ENCODE measurements around the gene CCDC80.
A peak's percentile ranks its signal among the peaks of the same experiment; 100 is the strongest.

The CCDC80 gene

DNA sequence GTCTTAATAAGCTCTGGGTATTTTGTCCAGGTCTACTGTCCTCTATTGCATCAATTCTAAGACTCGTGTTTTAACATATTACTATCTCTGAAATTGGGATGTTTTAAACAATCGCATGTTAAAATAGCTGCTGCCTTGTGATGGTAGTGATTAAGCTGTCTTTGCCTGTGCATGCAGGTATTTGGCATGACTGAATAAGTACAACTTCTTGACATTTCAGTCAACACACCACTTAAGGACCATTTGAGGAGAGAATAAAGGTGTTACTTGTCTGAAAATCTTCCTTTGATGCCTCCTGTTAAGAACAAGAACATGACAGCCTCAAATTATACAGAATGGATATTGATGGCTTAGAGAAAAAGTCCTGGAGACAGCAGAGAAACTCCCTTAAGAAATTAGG lies 46.1 kb downstream of the CCDC80 start:
- DNase-seq (ENCODE audit: low spot score): no peak
- TF ChIP-seq, protein P1, sequence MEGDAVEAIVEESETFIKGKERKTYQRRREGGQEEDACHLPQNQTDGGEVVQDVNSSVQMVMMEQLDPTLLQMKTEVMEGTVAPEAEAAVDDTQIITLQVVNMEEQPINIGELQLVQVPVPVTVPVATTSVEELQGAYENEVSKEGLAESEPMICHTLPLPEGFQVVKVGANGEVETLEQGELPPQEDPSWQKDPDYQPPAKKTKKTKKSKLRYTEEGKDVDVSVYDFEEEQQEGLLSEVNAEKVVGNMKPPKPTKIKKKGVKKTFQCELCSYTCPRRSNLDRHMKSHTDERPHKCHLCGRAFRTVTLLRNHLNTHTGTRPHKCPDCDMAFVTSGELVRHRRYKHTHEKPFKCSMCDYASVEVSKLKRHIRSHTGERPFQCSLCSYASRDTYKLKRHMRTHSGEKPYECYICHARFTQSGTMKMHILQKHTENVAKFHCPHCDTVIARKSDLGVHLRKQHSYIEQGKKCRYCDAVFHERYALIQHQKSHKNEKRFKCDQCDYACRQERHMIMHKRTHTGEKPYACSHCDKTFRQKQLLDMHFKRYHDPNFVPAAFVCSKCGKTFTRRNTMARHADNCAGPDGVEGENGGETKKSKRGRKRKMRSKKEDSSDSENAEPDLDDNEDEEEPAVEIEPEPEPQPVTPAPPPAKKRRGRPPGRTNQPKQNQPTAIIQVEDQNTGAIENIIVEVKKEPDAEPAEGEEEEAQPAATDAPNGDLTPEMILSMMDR (IDR thresholded peaks at IDR 0.05; ENCODE audit: borderline replicate concordance, control extremely low read depth, extremely low read depth, insufficient read depth, missing control alignments): no peak
- in situ Hi-C loops (cut with MboI; ENCODE audit: low sequenced_read_pairs, unreplicated experiment): no loop called here

DNA sequence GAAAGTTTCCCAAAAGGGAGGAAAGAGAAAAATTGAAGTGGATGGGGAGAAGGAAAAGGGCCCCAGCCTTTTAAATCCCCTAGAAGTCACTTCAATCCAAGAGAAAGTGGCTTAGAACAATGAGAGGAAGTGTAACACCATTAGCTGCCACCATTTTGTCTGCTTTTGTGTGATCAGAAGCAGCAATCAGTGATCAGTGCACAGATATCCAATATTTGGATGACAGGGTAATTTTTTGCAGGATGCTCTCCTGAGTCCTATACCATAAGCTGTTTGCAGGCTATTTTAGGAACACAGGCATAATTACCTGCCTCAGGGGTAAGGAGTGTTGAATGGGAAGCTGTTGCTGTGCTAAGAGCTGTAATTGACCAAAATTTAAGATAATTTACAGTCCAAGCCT lies 47.7 kb downstream of the CCDC80 start:
- in situ Hi-C loops (cut with MboI; ENCODE audit: low sequenced_read_pairs, unreplicated experiment): no loop called here
- TF ChIP-seq, protein P1 (IDR thresholded peaks at IDR 0.05; ENCODE audit: borderline replicate concordance, control extremely low read depth, extremely low read depth, insufficient read depth, missing control alignments): no peak
- DNase-seq (ENCODE audit: low spot score): no peak

DNA sequence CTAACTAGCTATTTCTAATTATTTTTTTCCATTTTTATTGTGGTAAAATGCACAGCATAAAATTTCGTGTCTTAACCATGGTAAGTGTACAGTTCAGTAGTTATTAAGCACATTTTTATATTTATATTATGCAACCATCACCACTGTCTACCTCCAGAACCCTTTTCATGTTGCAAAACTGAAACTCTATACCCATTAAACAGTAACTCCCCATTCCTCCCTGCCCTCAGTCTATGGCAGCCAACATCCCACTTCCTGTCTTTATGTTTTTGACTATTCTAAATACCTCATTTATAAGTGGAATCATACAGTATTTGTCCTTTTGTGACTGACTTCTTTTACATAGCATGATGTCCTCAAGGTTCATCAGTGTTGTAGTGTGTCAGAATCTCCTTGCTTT lies 53.6 kb downstream of the CCDC80 start:
- in situ Hi-C loops (cut with MboI; ENCODE audit: low sequenced_read_pairs, unreplicated experiment): no loop called here
- DNase-seq (ENCODE audit: low spot score): no peak
- TF ChIP-seq, protein P1 (IDR thresholded peaks at IDR 0.05; ENCODE audit: borderline replicate concordance, control extremely low read depth, extremely low read depth, insufficient read depth, missing control alignments): no peak

DNA sequence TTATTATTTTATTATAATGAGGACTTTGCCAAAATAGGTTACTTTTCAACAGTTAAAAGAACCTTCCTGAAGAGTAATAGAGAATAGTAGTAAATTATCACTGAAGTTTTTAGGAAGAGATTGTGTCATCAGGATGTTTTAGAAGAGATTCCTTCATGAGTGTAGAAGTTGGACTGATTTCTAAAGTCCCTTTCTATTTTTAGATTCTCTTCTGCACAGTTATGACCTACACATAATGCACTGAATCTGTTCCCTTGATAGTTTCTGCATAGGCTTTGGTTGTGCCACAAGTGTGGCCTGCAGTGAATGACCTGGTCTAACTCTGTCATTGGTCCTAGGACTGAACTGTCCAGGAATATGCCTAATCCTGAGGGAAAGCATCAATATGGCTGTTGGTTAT lies 55.2 kb downstream of the CCDC80 start:
- DNase-seq (ENCODE audit: low spot score): no peak
- in situ Hi-C loops (cut with MboI; ENCODE audit: low sequenced_read_pairs, unreplicated experiment): no loop called here
- TF ChIP-seq, protein P1 (IDR thresholded peaks at IDR 0.05; ENCODE audit: borderline replicate concordance, control extremely low read depth, extremely low read depth, insufficient read depth, missing control alignments): no peak

DNA sequence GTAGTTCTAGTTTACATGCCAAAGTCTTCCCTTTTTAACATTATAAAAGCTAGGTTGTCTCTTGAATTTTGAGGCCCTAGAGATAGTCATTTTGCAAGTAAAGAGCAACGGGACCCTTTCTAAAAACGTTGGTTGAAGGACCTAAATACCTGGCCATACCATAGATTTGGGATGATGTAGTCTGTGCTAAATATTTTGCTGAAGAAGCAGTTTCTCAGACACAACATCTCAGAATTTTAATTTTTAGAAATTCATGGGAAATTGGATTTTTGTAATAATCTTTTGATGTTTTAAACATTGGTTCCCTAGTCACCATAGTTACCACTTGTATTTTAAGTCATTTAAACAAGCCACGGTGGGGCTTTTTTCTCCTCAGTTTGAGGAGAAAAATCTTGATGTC lies 57.8 kb downstream of the CCDC80 start:
- TF ChIP-seq, protein P1 (IDR thresholded peaks at IDR 0.05; ENCODE audit: borderline replicate concordance, control extremely low read depth, extremely low read depth, insufficient read depth, missing control alignments): no peak
- no peak for DNase-seq (ENCODE audit: low spot score)
- in situ Hi-C loops (cut with MboI; ENCODE audit: low sequenced_read_pairs, unreplicated experiment): no loop called here

DNA sequence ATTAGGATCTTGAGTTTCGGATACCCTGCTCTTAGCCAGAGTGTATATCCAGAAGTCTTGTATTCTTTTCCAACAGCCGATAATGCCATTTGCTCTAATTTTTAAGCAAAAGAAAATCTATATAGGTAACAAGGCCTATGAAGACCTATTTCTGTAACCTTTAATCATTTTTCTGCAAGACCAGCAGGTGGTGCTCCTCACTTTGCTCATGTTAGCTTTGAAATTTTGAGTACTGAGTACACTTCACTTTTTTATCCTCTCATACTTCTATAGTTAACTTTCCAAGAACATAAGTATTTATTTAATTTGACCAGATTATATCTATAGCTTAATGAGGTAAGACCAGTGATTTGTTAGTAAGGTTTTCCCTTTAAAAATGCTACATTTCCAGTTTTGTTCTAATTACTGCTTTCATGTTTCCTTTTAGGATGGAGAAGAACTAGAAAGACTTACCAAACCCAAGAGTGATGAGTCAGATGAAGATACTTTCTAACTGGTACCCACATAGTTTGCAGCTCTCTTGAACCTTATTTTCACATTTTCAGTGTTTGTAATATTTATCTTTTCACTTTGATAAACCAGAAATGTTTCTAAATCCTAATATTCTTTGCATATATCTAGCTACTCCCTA lies 58.6 kb downstream of the CCDC80 start:
- no peak for DNase-seq (ENCODE audit: low spot score)
- in situ Hi-C loops (cut with MboI; ENCODE audit: low sequenced_read_pairs, unreplicated experiment): no loop called here
- TF ChIP-seq, protein P1 (IDR thresholded peaks at IDR 0.05; ENCODE audit: borderline replicate concordance, control extremely low read depth, extremely low read depth, insufficient read depth, missing control alignments): peak; percentile 53
